HepG2 (cell line): ENCODE measurements around the gene TXNL4A. TPM values are rescaled to one million over a fixed set of nuclear protein-coding genes. Genes with fewer than 3 reads are reported as not detected.

ENCODE experiments used
- AKNA ChIP-seq: sonication (generic); formaldehyde crosslinking; IDR thresholded peaks from 2 replicates; pipeline ENCODE4 v1.4.0; 2020; ENCODE audit warnings: missing genetic modification reagents, borderline replicate concordance
- ATF6 ChIP-seq: sonication (generic); formaldehyde crosslinking; conservative IDR thresholded peaks from 2 replicates; pipeline ENCODE4 v1.4.0; 2020; ENCODE audit warnings: missing genetic modification reagents
- BCL3 ChIP-seq: sonication (generic); formaldehyde crosslinking; IDR thresholded peaks from 2 replicates; pipeline ENCODE4 v1.5.1; 2020; ENCODE audit warnings: mild to moderate bottlenecking, missing genetic modification reagents, moderate library complexity
- CAMTA2 ChIP-seq: sonication (generic); formaldehyde crosslinking; IDR thresholded peaks from 2 replicates; pipeline ENCODE4 v1.4.0; 2020; ENCODE audit warnings: mild to moderate bottlenecking, missing genetic modification reagents, borderline replicate concordance
- FOXA3 ChIP-seq: IDR thresholded peaks from 2 replicates; pipeline ENCODE4 v1.6.1; 2016; ENCODE audit warnings: missing genetic modification reagents, missing compliant biosample characterization
- HIC2 ChIP-seq: sonication (generic); formaldehyde crosslinking; IDR thresholded peaks from 2 replicates; pipeline ENCODE4 v1.9.0; 2022; ENCODE audit warnings: low read depth, missing genetic modification reagents
- IKZF5 ChIP-seq: IDR thresholded peaks from 2 replicates; pipeline ENCODE4 v1.6.1; 2018; ENCODE audit warnings: missing genetic modification reagents, mild to moderate bottlenecking, missing compliant biosample characterization
- NR2C2 ChIP-seq: sonication (generic); formaldehyde crosslinking; IDR thresholded peaks from 2 replicates; pipeline ENCODE4 v1.4.0; 2020; ENCODE audit warnings: missing genetic modification reagents, mild to moderate bottlenecking, moderate library complexity, borderline replicate concordance
- TRIM22 ChIP-seq: fragments of 450-650 bp; IDR thresholded peaks from 2 replicates; pipeline ENCODE4 v1.6.1; 2017
- ZFX ChIP-seq: sonication (generic); formaldehyde crosslinking; IDR thresholded peaks from 2 replicates; pipeline ENCODE4 v1.4.0; 2020; ENCODE audit warnings: mild to moderate bottlenecking, low read depth, missing genetic modification reagents, moderate library complexity
- ZNF274 ChIP-seq: sonication (generic); formaldehyde crosslinking; IDR thresholded peaks from 2 replicates; pipeline ENCODE4 v1.5.1; 2020; ENCODE audit warnings: mild to moderate bottlenecking, missing genetic modification reagents
- ZNF710 ChIP-seq: sonication (generic); formaldehyde crosslinking; IDR thresholded peaks from 2 replicates; pipeline ENCODE4 v1.5.0; 2020; ENCODE audit warnings: mild to moderate bottlenecking, missing genetic modification reagents, borderline replicate concordance
- polyA plus RNA-seq, 8 experiments: library from polyadenylated mRNA; depleted of rRNA in 3 of 8; stranded (reverse) in 7 of 8; unstranded in 1 of 8; fragments of >200 nt; fragmentation: Illumina TruSeq in 4 of 8; extraction: Trizol in 4 of 8; gene quantifications; 2 replicates each; pipeline versions ENCODE4 v1.2.1 to v1.2.3, GENCODE V29; 2011 to 2016; ENCODE audit warnings: low read depth in 4 of 8, missing spikeins in 1 of 8, mixed read lengths in 1 of 8; ENCODE audit not compliant: insufficient read depth in 1 of 8
- total RNA-seq, 5 experiments: library from RNA; depleted of rRNA; stranded (reverse); fragments of >200 nt; fragmentation: Illumina TruSeq; extraction: Trizol; gene quantifications; 2 replicates each; pipeline ENCODE4 v1.2.3, GENCODE V29; 2016; ENCODE audit warnings: low read depth in 1 of 5

Gene TXNL4A
- total and polyA plus RNA-seq, 2 of the 13 experiments (the other 11 are each of a cell fraction or from before 2014, with no cell fraction given), result 172 to 202 TPM

GRCh38 chr18:80034068-80034851, 45.9 kb upstream of the TXNL4A start, which contains the start of gene RBFA (continued):
- TF ChIP-seq ZNF710 (CRISPR knock-in tag) (peak; percentile 60), NR2C2 (CRISPR knock-in tag) (peak; percentile 64), HIC2 (no peak; the same call in 1 of the 2 replicates), BCL3 (CRISPR knock-in tag) (peak; percentile 90; the same call in 1 of the 2 replicates), AKNA (no peak), IKZF5 (CRISPR knock-in tag) (no peak), CAMTA2 (peak; percentile 82; the same call in 1 of the 2 replicates), ZNF274 (CRISPR knock-in tag) (peak; percentile 66), TRIM22 (no peak), ATF6 (no peak), ZFX (CRISPR knock-in tag) (peak; percentile 98), FOXA3 (CRISPR knock-in tag) (peak; percentile 25; the same call in 1 of the 2 replicates)
